Liver (tissue), 9 donors: ENCODE measurements around the gene DNM3. TPM values are rescaled to one million over a fixed set of nuclear protein-coding genes. Genes with fewer than 3 reads are reported as not detected.

ENCODE experiments used
- DNase-seq: peaks from one replicate; pipeline ENCODE4 v3.0.0-alpha.2; 2017; ENCODE audit warnings: low spot score
- H3K27ac ChIP-seq, 2 donors: one replicate each; pipeline ENCODE4 v1.7.0; 2013; ENCODE audit warnings: inconsistent platforms in 2 of 2, low read length in 2 of 2, control low read depth in 1 of 2, low read depth in 1 of 2, mild to moderate bottlenecking in 1 of 2
- H3K27me3 ChIP-seq, 4 donors: one replicate each; pipeline versions ENCODE4 v1.6.1 to v1.7.0; 2013; ENCODE audit warnings: low read length in 3 of 4, inconsistent platforms in 1 of 4, mild to moderate bottlenecking in 1 of 4, moderate library complexity in 1 of 4; ENCODE audit not compliant: control insufficient read depth in 4 of 4, insufficient read depth in 4 of 4
- H3K36me3 ChIP-seq, 4 donors: one replicate each; pipeline versions ENCODE4 v1.6.1 to v1.7.0; 2013; ENCODE audit warnings: low read length in 3 of 4, mild to moderate bottlenecking in 3 of 4, low read depth in 1 of 4, moderate library complexity in 1 of 4; ENCODE audit not compliant: control insufficient read depth in 4 of 4, insufficient read depth in 3 of 4
- H3K4me1 ChIP-seq, 4 donors: one replicate each; pipeline versions ENCODE4 v1.6.1 to v1.7.0; 2013; ENCODE audit warnings: low read length in 3 of 4, mild to moderate bottlenecking in 3 of 4, moderate library complexity in 1 of 4; ENCODE audit not compliant: control insufficient read depth in 4 of 4, insufficient read depth in 4 of 4
- H3K4me3 ChIP-seq, 3 donors: one replicate each; pipeline versions ENCODE4 v1.6.1 to v1.7.0; 2013; ENCODE audit warnings: low read length in 3 of 3, control low read depth in 1 of 3, low read depth in 1 of 3, mild to moderate bottlenecking in 1 of 3
- H3K9ac ChIP-seq, 2 donors: one replicate each; pipeline ENCODE4 v1.7.0; 2013; ENCODE audit warnings: low read length in 2 of 2, mild to moderate bottlenecking in 2 of 2, moderate library complexity in 2 of 2, control low read depth in 1 of 2, low read depth in 1 of 2
- H3K9me3 ChIP-seq, 4 donors: one replicate each; pipeline versions ENCODE4 v1.6.1 to v1.7.0; 2013; ENCODE audit warnings: low read length in 3 of 4; ENCODE audit not compliant: control insufficient read depth in 4 of 4
- EGR1 ChIP-seq, 2 donors: IDR thresholded peaks; 2 replicates each; pipeline ENCODE4 v1.6.1; 2016 to 2018; ENCODE audit warnings: antibody characterized with exemption in 2 of 2, low read depth in 2 of 2
- FOXA1 ChIP-seq: IDR thresholded peaks from 2 replicates; pipeline ENCODE4 v1.6.1; 2016; ENCODE audit warnings: antibody characterized with exemption
- FOXA2 ChIP-seq: IDR thresholded peaks from 2 replicates; pipeline ENCODE4 v1.6.1; 2016; ENCODE audit warnings: antibody characterized with exemption
- GABPA ChIP-seq, 2 donors: IDR thresholded peaks in 1 of 2; conservative IDR thresholded peaks in 1 of 2; 2 replicates each; pipeline ENCODE4 v1.6.1; 2016; ENCODE audit warnings: antibody characterized with exemption in 2 of 2, mild to moderate bottlenecking in 1 of 2, moderate library complexity in 1 of 2
- HNF4A ChIP-seq, 2 donors: conservative IDR thresholded peaks; 2 replicates each; pipeline ENCODE4 v1.6.1; 2016; ENCODE audit warnings: antibody characterized with exemption in 2 of 2, mild to moderate bottlenecking in 2 of 2
- HNF4G ChIP-seq: IDR thresholded peaks from 2 replicates; pipeline ENCODE4 v1.6.1; 2016; ENCODE audit warnings: antibody characterized with exemption
- JUND ChIP-seq, 2 donors: IDR thresholded peaks; 2 replicates each; pipeline ENCODE4 v1.6.1; 2016; ENCODE audit warnings: antibody characterized with exemption in 2 of 2
- NR2F2 ChIP-seq: IDR thresholded peaks from 2 replicates; pipeline ENCODE4 v1.6.1; 2016; ENCODE audit warnings: antibody characterized with exemption
- RAD21 ChIP-seq, 2 donors: IDR thresholded peaks; 2 replicates each; pipeline ENCODE4 v1.6.1; 2016; ENCODE audit warnings: antibody characterized with exemption in 2 of 2, mild to moderate bottlenecking in 2 of 2
- SP1 ChIP-seq: IDR thresholded peaks from 2 replicates; pipeline ENCODE4 v1.6.1; 2018; ENCODE audit warnings: antibody characterized with exemption, mild to moderate bottlenecking
- TAF1 ChIP-seq: conservative IDR thresholded peaks from 2 replicates; pipeline ENCODE4 v1.6.1; 2016; ENCODE audit warnings: antibody characterized with exemption, mild to moderate bottlenecking
- YY1 ChIP-seq: IDR thresholded peaks from 2 replicates; pipeline ENCODE4 v1.6.1; 2016; ENCODE audit warnings: antibody characterized with exemption, mild to moderate bottlenecking
- WGBS: extraction: QIAGEN DNeasy Blood & Tissue Kit; methylation state at CpG from one replicate; pipeline ENCODE4 v1.1.7; 2013; 5-methylcytosine and 5-hydroxymethylcytosine counted together
- polyA plus RNA-seq, 2 donors: library from polyadenylated mRNA; stranded (reverse) in 1 of 2; unstranded in 1 of 2; fragments of 200-250 nt in 1 of 2; fragments of >200 nt in 1 of 2; fragmentation: Nextera tagmentation in 1 of 2; extraction: Ambion mirVana in 1 of 2; gene quantifications; one replicate each; pipeline versions ENCODE4 v1.2.1 to v1.2.3, GENCODE V29; 2013 to 2015
- total RNA-seq, 2 donors: library from RNA; depleted of rRNA; stranded (reverse); fragments of >200 nt; gene quantifications; one replicate each; pipeline ENCODE4 v1.2.3, GENCODE V29; 2014
- TF ChIP-seq, protein P1 (sequence below): IDR thresholded peaks from 2 replicates; pipeline ENCODE4 v1.6.1; 2016; ENCODE audit warnings: antibody characterized with exemption
- TF ChIP-seq, protein P2 (sequence below): fragments of 150-350 bp; IDR thresholded peaks from 2 replicates; pipeline ENCODE4 v1.5.1; 2017; ENCODE audit warnings: improper control_type of control experiment, low read depth, low read length; ENCODE audit not compliant: missing input control
- TF ChIP-seq, protein P3 (sequence below): IDR thresholded peaks from 2 replicates; pipeline ENCODE4 v1.6.1; 2016; ENCODE audit warnings: antibody characterized with exemption
- TF ChIP-seq, protein P4 (sequence below): IDR thresholded peaks from 2 replicates; pipeline ENCODE4 v1.6.1; 2016; ENCODE audit warnings: antibody characterized with exemption, mild to moderate bottlenecking
- TF ChIP-seq, protein P5 (sequence below): IDR thresholded peaks from 2 replicates; pipeline ENCODE4 v1.6.1; 2016; ENCODE audit warnings: antibody characterized with exemption
- donor health status: healthy.
- donor health status: healthy.
- donor health status: healthy.
- donor health status: healthy.
- donor health status: healthy.

The DNM3 gene
- total and polyA plus RNA-seq, 4 donors = 0.08 to 3.2 (median 1.0) TPM

DNA sequence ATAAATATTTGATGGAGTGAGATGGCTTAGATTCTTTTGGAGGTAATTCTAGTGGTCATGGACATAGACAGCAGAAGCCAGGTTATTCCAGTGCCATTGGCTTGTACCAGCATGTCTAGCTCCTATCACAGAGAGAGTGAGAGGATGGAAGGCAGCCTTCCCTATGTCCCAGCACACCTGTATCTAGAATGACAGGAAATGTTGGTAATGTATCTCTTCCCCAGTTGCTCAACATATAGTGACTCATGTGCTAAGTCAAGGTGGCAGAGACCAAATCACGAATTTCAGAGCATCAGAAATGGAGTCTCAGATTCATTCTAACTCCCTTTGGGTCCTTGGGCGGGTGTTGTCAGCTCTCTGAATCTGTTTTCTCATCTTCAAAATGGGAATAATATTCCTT lies 31.5 kb upstream of the DNM3 start:
- no peak overlapping the region for H3K4me3 ChIP-seq
- WGBS = 82% methylated on average over 2 of the region's 2 CpGs
- H3K27me3 ChIP-seq = no peaks in the 10 kb centered on the region

DNA sequence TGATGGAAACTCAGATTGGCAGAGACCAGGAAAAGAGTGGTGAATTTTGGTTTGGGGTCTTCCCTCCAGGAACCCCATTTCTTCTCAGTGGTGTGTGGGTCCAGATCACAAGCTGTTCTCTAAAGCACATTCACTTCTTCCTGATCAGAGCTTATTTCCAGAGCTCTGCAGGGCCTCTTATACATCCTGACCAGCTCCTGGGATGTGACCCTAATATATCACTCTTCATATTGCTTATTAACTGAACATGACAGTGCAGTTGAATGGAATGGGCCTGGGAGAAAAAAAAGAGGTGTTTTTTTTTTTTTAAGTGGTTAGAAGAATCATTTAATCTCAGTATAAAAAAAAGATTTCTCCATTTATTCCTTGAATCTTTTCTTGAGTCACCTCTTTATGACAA lies 29.6 kb upstream of the DNM3 start:
- Histone ChIP-seq H3K36me3 (no peaks in the 10 kb centered on the region), H3K4me3 (no peak overlapping the region), H3K4me1 (peaks cover 0 to 1% (median 0%) of the 10 kb centered on the region in 4 donors), H3K27ac (no peak overlapping the region), H3K27me3 (no peaks in the 10 kb centered on the region), H3K9ac (no peak overlapping the region), H3K9me3 (no peaks in the 10 kb centered on the region)
- DNase-seq = no peak
- no peak for TF ChIP-seq RAD21 (IDR thresholded peaks at IDR 0.05)
- TF ChIP-seq JUND (IDR thresholded peaks at IDR 0.05) = no peak
- TF ChIP-seq EGR1 (IDR thresholded peaks at IDR 0.05; ENCODE audit: low read depth in 2 of 2) = no peak
- TF ChIP-seq, protein P1, sequence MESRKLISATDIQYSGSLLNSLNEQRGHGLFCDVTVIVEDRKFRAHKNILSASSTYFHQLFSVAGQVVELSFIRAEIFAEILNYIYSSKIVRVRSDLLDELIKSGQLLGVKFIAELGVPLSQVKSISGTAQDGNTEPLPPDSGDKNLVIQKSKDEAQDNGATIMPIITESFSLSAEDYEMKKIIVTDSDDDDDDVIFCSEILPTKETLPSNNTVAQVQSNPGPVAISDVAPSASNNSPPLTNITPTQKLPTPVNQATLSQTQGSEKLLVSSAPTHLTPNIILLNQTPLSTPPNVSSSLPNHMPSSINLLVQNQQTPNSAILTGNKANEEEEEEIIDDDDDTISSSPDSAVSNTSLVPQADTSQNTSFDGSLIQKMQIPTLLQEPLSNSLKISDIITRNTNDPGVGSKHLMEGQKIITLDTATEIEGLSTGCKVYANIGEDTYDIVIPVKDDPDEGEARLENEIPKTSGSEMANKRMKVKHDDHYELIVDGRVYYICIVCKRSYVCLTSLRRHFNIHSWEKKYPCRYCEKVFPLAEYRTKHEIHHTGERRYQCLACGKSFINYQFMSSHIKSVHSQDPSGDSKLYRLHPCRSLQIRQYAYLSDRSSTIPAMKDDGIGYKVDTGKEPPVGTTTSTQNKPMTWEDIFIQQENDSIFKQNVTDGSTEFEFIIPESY = no peak
- TF ChIP-seq, protein P2, sequence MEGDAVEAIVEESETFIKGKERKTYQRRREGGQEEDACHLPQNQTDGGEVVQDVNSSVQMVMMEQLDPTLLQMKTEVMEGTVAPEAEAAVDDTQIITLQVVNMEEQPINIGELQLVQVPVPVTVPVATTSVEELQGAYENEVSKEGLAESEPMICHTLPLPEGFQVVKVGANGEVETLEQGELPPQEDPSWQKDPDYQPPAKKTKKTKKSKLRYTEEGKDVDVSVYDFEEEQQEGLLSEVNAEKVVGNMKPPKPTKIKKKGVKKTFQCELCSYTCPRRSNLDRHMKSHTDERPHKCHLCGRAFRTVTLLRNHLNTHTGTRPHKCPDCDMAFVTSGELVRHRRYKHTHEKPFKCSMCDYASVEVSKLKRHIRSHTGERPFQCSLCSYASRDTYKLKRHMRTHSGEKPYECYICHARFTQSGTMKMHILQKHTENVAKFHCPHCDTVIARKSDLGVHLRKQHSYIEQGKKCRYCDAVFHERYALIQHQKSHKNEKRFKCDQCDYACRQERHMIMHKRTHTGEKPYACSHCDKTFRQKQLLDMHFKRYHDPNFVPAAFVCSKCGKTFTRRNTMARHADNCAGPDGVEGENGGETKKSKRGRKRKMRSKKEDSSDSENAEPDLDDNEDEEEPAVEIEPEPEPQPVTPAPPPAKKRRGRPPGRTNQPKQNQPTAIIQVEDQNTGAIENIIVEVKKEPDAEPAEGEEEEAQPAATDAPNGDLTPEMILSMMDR = no peak
- TF ChIP-seq NR2F2 = no peak
- no peak for TF ChIP-seq YY1
- TF ChIP-seq, protein P3, sequence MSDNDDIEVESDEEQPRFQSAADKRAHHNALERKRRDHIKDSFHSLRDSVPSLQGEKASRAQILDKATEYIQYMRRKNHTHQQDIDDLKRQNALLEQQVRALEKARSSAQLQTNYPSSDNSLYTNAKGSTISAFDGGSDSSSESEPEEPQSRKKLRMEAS = no peak
- no peak for TF ChIP-seq FOXA1

More for the DNA sequence above, 31.5 kb upstream of the DNM3 start:
- Histone ChIP-seq H3K9ac (no peak overlapping the region), H3K4me1 (peaks cover 0 to 1% (median 0%) of the 10 kb centered on the region in 4 donors), H3K27ac (no peak overlapping the region), H3K36me3 (no peaks in the 10 kb centered on the region), H3K9me3 (no peaks in the 10 kb centered on the region)
- TF ChIP-seq, protein P4, sequence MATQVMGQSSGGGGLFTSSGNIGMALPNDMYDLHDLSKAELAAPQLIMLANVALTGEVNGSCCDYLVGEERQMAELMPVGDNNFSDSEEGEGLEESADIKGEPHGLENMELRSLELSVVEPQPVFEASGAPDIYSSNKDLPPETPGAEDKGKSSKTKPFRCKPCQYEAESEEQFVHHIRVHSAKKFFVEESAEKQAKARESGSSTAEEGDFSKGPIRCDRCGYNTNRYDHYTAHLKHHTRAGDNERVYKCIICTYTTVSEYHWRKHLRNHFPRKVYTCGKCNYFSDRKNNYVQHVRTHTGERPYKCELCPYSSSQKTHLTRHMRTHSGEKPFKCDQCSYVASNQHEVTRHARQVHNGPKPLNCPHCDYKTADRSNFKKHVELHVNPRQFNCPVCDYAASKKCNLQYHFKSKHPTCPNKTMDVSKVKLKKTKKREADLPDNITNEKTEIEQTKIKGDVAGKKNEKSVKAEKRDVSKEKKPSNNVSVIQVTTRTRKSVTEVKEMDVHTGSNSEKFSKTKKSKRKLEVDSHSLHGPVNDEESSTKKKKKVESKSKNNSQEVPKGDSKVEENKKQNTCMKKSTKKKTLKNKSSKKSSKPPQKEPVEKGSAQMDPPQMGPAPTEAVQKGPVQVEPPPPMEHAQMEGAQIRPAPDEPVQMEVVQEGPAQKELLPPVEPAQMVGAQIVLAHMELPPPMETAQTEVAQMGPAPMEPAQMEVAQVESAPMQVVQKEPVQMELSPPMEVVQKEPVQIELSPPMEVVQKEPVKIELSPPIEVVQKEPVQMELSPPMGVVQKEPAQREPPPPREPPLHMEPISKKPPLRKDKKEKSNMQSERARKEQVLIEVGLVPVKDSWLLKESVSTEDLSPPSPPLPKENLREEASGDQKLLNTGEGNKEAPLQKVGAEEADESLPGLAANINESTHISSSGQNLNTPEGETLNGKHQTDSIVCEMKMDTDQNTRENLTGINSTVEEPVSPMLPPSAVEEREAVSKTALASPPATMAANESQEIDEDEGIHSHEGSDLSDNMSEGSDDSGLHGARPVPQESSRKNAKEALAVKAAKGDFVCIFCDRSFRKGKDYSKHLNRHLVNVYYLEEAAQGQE = no peak
- TF ChIP-seq HNF4A (conservative IDR thresholded peaks at IDR 0.05) (no peak), SP1 (no peak), GABPA (IDR thresholded peaks at IDR 0.05 in 1 of 2, conservative IDR thresholded peaks at IDR 0.05 in 1 of 2) (no peak), RAD21 (IDR thresholded peaks at IDR 0.05) (no peak), HNF4G (no peak), TAF1 (no peak), EGR1 (IDR thresholded peaks at IDR 0.05; ENCODE audit: low read depth in 2 of 2) (no peak), JUND (IDR thresholded peaks at IDR 0.05) (no peak), NR2F2 (no peak), FOXA2 (no peak), FOXA1 (no peak)
- TF ChIP-seq, protein P2 = no peak
- TF ChIP-seq, protein P3 = no peak
- TF ChIP-seq, protein P5, sequence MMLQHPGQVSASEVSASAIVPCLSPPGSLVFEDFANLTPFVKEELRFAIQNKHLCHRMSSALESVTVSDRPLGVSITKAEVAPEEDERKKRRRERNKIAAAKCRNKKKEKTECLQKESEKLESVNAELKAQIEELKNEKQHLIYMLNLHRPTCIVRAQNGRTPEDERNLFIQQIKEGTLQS = no peak
- TF ChIP-seq, protein P1 = no peak
- no peak for DNase-seq
